Astrocyte (in vitro differentiated cells and primary cell): Measurements from ENCODE around the gene IQCH. TPM values are rescaled to one million over a fixed set of nuclear protein-coding genes. Genes with fewer than 3 reads are reported as not detected.

Experiments
- DNase-seq: peaks from one replicate; pipeline ENCODE4 v3.0.0-alpha.2; 2010; ENCODE audit warnings: low read depth
- FAIRE-seq: peaks from 2 replicates; lab custom pipeline; 2011; peaks lifted over from hg19 to GRCh38; lab: Jason Lieb, UNC
- H2AFZ ChIP-seq: 2 replicates; pipeline ENCODE4 v1.6.0; 2012; ENCODE audit warnings: low read depth, low read length, inconsistent platforms
- H3K27ac ChIP-seq: 2 replicates; pipeline ENCODE4 v1.5.1; 2011; ENCODE audit warnings: low read depth, low read length, inconsistent platforms
- H3K27me3 ChIP-seq: 2 replicates; pipeline ENCODE4 v1.6.0; 2011; ENCODE audit warnings: low read length, inconsistent platforms; ENCODE audit not compliant: insufficient read depth
- H3K36me3 ChIP-seq: 2 replicates; pipeline ENCODE4 v1.5.1; 2011; ENCODE audit warnings: low read length, inconsistent platforms; ENCODE audit not compliant: insufficient read depth
- H3K4me1 ChIP-seq: 2 replicates; pipeline ENCODE4 v1.5.1; 2011; ENCODE audit warnings: low read length, inconsistent platforms; ENCODE audit not compliant: insufficient read depth
- H3K4me2 ChIP-seq: 2 replicates; pipeline ENCODE4 v1.6.0; 2012; ENCODE audit warnings: low read length, inconsistent platforms
- H3K4me3 ChIP-seq: 2 replicates; pipeline ENCODE4 v1.5.1; 2011; ENCODE audit warnings: low read depth, mild to moderate bottlenecking, low read length, inconsistent platforms; ENCODE audit not compliant: insufficient read depth
- H3K79me2 ChIP-seq: 2 replicates; pipeline ENCODE4 v1.6.0; 2012; ENCODE audit warnings: mild to moderate bottlenecking, low read length, inconsistent platforms; ENCODE audit not compliant: insufficient read depth
- H3K9ac ChIP-seq: 2 replicates; pipeline ENCODE4 v1.6.0; 2012; ENCODE audit warnings: mild to moderate bottlenecking, low read length, inconsistent platforms
- H3K9me3 ChIP-seq: 2 replicates; pipeline ENCODE4 v1.5.1; 2012; ENCODE audit warnings: low read depth, mild to moderate bottlenecking, low read length, inconsistent platforms; ENCODE audit not compliant: insufficient read depth
- H4K20me1 ChIP-seq: 2 replicates; pipeline ENCODE4 v1.6.0; 2012; ENCODE audit warnings: low read length, inconsistent platforms; ENCODE audit not compliant: insufficient read depth
- H3K27ac Mint-ChIP-seq: one replicate; pipeline ENCODE4 v1.8.0; 2021; ENCODE audit warnings: mild to moderate bottlenecking, mixed read lengths; ENCODE audit not compliant: unreplicated experiment
- H3K27me3 Mint-ChIP-seq: one replicate; pipeline ENCODE4 v1.8.0; 2021; ENCODE audit warnings: low read depth, mixed read lengths; ENCODE audit not compliant: unreplicated experiment
- H3K36me3 Mint-ChIP-seq: one replicate; pipeline ENCODE4 v1.8.0; 2021; ENCODE audit warnings: low read depth, mixed read lengths; ENCODE audit not compliant: unreplicated experiment
- H3K4me1 Mint-ChIP-seq: one replicate; pipeline ENCODE4 v1.8.0; 2021; ENCODE audit warnings: low read depth, mixed read lengths; ENCODE audit not compliant: unreplicated experiment
- H3K4me3 Mint-ChIP-seq: one replicate; pipeline ENCODE4 v1.8.0; 2021; ENCODE audit warnings: mild to moderate bottlenecking, moderate library complexity, mixed read lengths; ENCODE audit not compliant: unreplicated experiment
- H3K9me3 Mint-ChIP-seq: one replicate; pipeline ENCODE4 v1.8.0; 2021; ENCODE audit warnings: mild to moderate bottlenecking, mixed read lengths; ENCODE audit not compliant: unreplicated experiment
- CTCF ChIP-seq: IDR thresholded peaks from 2 replicates; pipeline ENCODE4 v1.5.1; 2011; ENCODE audit warnings: low read depth, mild to moderate bottlenecking, inconsistent platforms, low read length, moderate library complexity; ENCODE audit not compliant: insufficient read depth
- EZH2 ChIP-seq: IDR thresholded peaks from 2 replicates; pipeline ENCODE4 v1.6.1; 2012; ENCODE audit warnings: mild to moderate bottlenecking, low read length, inconsistent platforms; ENCODE audit not compliant: insufficient read depth
- total RNA-seq: library from RNA; stranded (reverse); gene quantifications from 2 replicates; pipeline ENCODE4 v1.2.1, GENCODE V29; 2021

The IQCH gene
- total RNA-seq, 1 donor from 2014 or later = 2.7 TPM

GRCh38 chr15:67267440-67267839 is 12.9 kb downstream of the IQCH start:
- peaks cover 2% of the 10 kb centered on the region for H3K4me1 Mint-ChIP-seq
- Histone ChIP-seq H3K27ac (no peak overlapping the region), H3K4me2 (no peak overlapping the region), H4K20me1 (no peaks in the 10 kb centered on the region), H3K9ac (no peak overlapping the region), H3K9me3 (no peaks in the 10 kb centered on the region), H2AFZ (no peak overlapping the region), H3K4me1 (no peaks in the 10 kb centered on the region), H3K79me2 (no peaks in the 10 kb centered on the region), H3K36me3 (no peaks in the 10 kb centered on the region), H3K4me3 (no peak overlapping the region), H3K27me3 (no peaks in the 10 kb centered on the region)
- FAIRE-seq (no peak), DNase-seq (no peak)
- H3K36me3 Mint-ChIP-seq = no peaks in the 10 kb centered on the region
- H3K9me3 Mint-ChIP-seq = peaks cover 3% of the 10 kb centered on the region
- no peak overlapping the region for H3K4me3 Mint-ChIP-seq
- H3K27me3 Mint-ChIP-seq = no peaks in the 10 kb centered on the region
- TF ChIP-seq CTCF = no peak
- TF ChIP-seq EZH2 = no peak
- no peak overlapping the region for H3K27ac Mint-ChIP-seq

GRCh38 chr15:67267951-67268941 is 13.7 kb downstream of the IQCH start:
- H3K9ac ChIP-seq = no peak overlapping the region
- no peak overlapping the region for H3K4me3 ChIP-seq
- H4K20me1 ChIP-seq = no peaks in the 10 kb centered on the region
- no peak overlapping the region for H3K27ac ChIP-seq
- no peak overlapping the region for H3K4me3 Mint-ChIP-seq
- no peak overlapping the region for H3K4me2 ChIP-seq
- H3K79me2 ChIP-seq = no peaks in the 10 kb centered on the region
- DNase-seq (no peak), FAIRE-seq (no peak)
- H3K4me1 ChIP-seq = no peaks in the 10 kb centered on the region
- no peaks in the 10 kb centered on the region for H3K27me3 Mint-ChIP-seq
- no peak overlapping the region for H3K27ac Mint-ChIP-seq
- no peaks in the 10 kb centered on the region for H3K36me3 Mint-ChIP-seq
- no peaks in the 10 kb centered on the region for H3K36me3 ChIP-seq
- TF ChIP-seq EZH2 = no peak
- no peak for TF ChIP-seq CTCF
- H3K4me1 Mint-ChIP-seq = peaks cover 2% of the 10 kb centered on the region
- no peaks in the 10 kb centered on the region for H3K27me3 ChIP-seq
- H3K9me3 Mint-ChIP-seq = peaks cover 3% of the 10 kb centered on the region
- no peaks in the 10 kb centered on the region for H3K9me3 ChIP-seq
- no peak overlapping the region for H2AFZ ChIP-seq

GRCh38 chr15:67274236-67274635 is 19.6 kb downstream of the IQCH start:
- peaks cover 4% of the 10 kb centered on the region for H3K27me3 Mint-ChIP-seq
- no peaks in the 10 kb centered on the region for H3K36me3 Mint-ChIP-seq
- Histone ChIP-seq H3K4me1 (no peaks in the 10 kb centered on the region), H3K4me2 (no peak overlapping the region), H3K36me3 (no peaks in the 10 kb centered on the region), H3K27ac (no peak overlapping the region), H3K27me3 (no peaks in the 10 kb centered on the region), H3K79me2 (no peaks in the 10 kb centered on the region), H3K4me3 (no peak overlapping the region), H3K9me3 (no peaks in the 10 kb centered on the region), H4K20me1 (no peaks in the 10 kb centered on the region), H2AFZ (no peak overlapping the region), H3K9ac (no peak overlapping the region)
- H3K27ac Mint-ChIP-seq = no peak overlapping the region
- H3K9me3 Mint-ChIP-seq = peaks cover 9% of the 10 kb centered on the region
- no peak for FAIRE-seq
- no peaks in the 10 kb centered on the region for H3K4me1 Mint-ChIP-seq
- TF ChIP-seq EZH2 (no peak), CTCF (no peak)
- no peak overlapping the region for H3K4me3 Mint-ChIP-seq
- DNase-seq = no peak
